Measurements from ENCODE around the gene ATG14. TPM values are rescaled to one million over a fixed set of nuclear protein-coding genes. Genes with fewer than 3 reads are reported as not detected.

ATG14 gene
- total and polyA plus RNA-seq, 2 of the 8 experiments (the other 6 are each of a cell fraction or from before 2014, with no cell fraction given), result 4.9 to 10.8 TPM

- TF ChIP-seq PHF8 (conservative IDR thresholded peaks at IDR 0.05; ENCODE audit: low read depth, low read length) (no peak), EP300 (IDR thresholded peaks at IDR 0.05; ENCODE audit: borderline replicate concordance in 1 of 2, low read depth in 2 of 2, low read length in 2 of 2) (no peak), ASH2L (IDR thresholded peaks at IDR 0.05; ENCODE audit: low read length) (no peak), YY1 (IDR thresholded peaks at IDR 0.05; ENCODE audit: low read depth, low read length) (no peak), RBBP5 (IDR thresholded peaks at IDR 0.05; ENCODE audit: borderline replicate concordance, low read depth, low read length) (no peak), JUND (IDR thresholded peaks at IDR 0.05; ENCODE audit: low read length) (no peak), NANOG (IDR thresholded peaks at IDR 0.05; ENCODE audit: insufficient read depth, low read depth, low read length, poor library complexity, severe bottlenecking) (no peak), RNF2 (IDR thresholded peaks at IDR 0.05; ENCODE audit: borderline replicate concordance, low read depth, low read length, missing control alignments, poor library complexity, severe bottlenecking) (no peak)
- Histone ChIP-seq H3K4me3 (ENCODE audit: extremely low read depth in 1 of 4, insufficient read depth in 2 of 4, low read depth in 3 of 4, low read length in 4 of 4) (no peak overlapping the region), H3K27me3 (replicated peaks in 1 of 4; ENCODE audit: control insufficient read depth in 3 of 4, extremely low read depth in 1 of 4, insufficient read depth in 3 of 4, low read length in 3 of 4) (no peaks in the 10 kb centered on the region), H3K36me3 (ENCODE audit: control insufficient read depth in 2 of 4, insufficient read depth in 4 of 4, low read length in 3 of 4) (no peaks in the 10 kb centered on the region), H2BK5ac (ENCODE audit: low read depth, low read length) (no peak overlapping the region), H2BK20ac (ENCODE audit: low read length) (no peak overlapping the region), H3K18ac (ENCODE audit: extremely low read depth, low read length) (no peak overlapping the region), H3K79me2 (ENCODE audit: control insufficient read depth in 1 of 2, insufficient read depth in 2 of 2, low read length in 2 of 2) (peaks cover 4 to 78% of the 10 kb centered on the region in 2 experiments; a peak in 3 of 4 replicates), H2BK120ac (replicated peaks; ENCODE audit: low read depth, low read length) (no peak overlapping the region), H4K8ac (ENCODE audit: extremely low read depth, insufficient read depth, low read length) (no peak overlapping the region), H3K79me1 (ENCODE audit: low read depth, low read length) (peaks cover 6% of the 10 kb centered on the region), H4K91ac (replicated peaks; ENCODE audit: insufficient read length, low read length) (no peak overlapping the region), H3K9me3 (ENCODE audit: insufficient read depth in 2 of 2, low read depth in 1 of 2, low read length in 1 of 2) (no peaks in the 10 kb centered on the region), H3K9ac (replicated peaks in 1 of 4; ENCODE audit: extremely low read depth in 1 of 4, low read depth in 3 of 4, low read length in 3 of 4) (no peak overlapping the region), H3K27ac (ENCODE audit: low read depth, low read length) (no peak overlapping the region), H3K56ac (replicated peaks; ENCODE audit: insufficient read length, low read depth, low read length) (no peak overlapping the region), H3K23me2 (ENCODE audit: low read depth, low read length) (no peaks in the 10 kb centered on the region), H2AFZ (ENCODE audit: low read length) (no peak overlapping the region), H2BK15ac (ENCODE audit: low read length) (no peak overlapping the region), H3K4me1 (replicated peaks in 1 of 4; ENCODE audit: control insufficient read depth in 3 of 4, insufficient read depth in 4 of 4, low read length in 3 of 4) (no peaks in the 10 kb centered on the region; a peak in 1 of 7 replicates), H3K23ac (ENCODE audit: insufficient read length) (no peak overlapping the region), H3K4ac (replicated peaks; ENCODE audit: insufficient read length, low read depth, low read length) (no peak overlapping the region), H4K5ac (ENCODE audit: insufficient read length, low read depth, low read length) (no peak overlapping the region), H2AK5ac (ENCODE audit: low read depth, low read length) (no peak overlapping the region), H2BK12ac (ENCODE audit: low read depth, low read length) (no peak overlapping the region), H3K14ac (ENCODE audit: insufficient read length) (no peak overlapping the region), H4K20me1 (replicated peaks in 1 of 2; ENCODE audit: control insufficient read depth in 1 of 2, insufficient read depth in 2 of 2, low read length in 2 of 2) (peaks cover 0 to 1% of the 10 kb centered on the region in 2 experiments), H3K4me2 (ENCODE audit: insufficient read depth in 1 of 2, low read depth in 2 of 2, low read length in 2 of 2) (no peak overlapping the region)
- FAIRE-seq (no peak), DNase-seq (ENCODE audit: low read depth in 1 of 2, low spot score in 2 of 2) (no peak)
- 92% methylated on average over 5 of the region's 5 CpGs; no CpG with 5 or more reads in 1 of the 2 experiments for WGBS, 2 experiments (ENCODE audit: extremely low coverage in 1 of 2, insufficient coverage in 1 of 2, insufficient read length in 1 of 2, insufficient replicate concordance in 2 of 2, low coverage in 1 of 2, low lambda C conversion rate in 2 of 2, missing lambda C conversion rate in 1 of 2)
- POLR2A ChIA-PET (ENCODE audit: partially characterized antibody), result no interaction called here
- CTCF ChIA-PET (ENCODE audit: partially characterized antibody), result no interaction called here
Measured at GRCh38 chr14:55404173-55404854, 7.3 kb downstream of the ATG14 start.

Measured in H1 (cell line).